Right cardiac atrium (tissue), 5 donors: ENCODE data around the gene PDE3A. TPM values are rescaled to one million over a fixed set of nuclear protein-coding genes. Genes with fewer than 3 reads are reported as not detected.

Source experiments
- ATAC-seq, 2 donors: fragments of 200-7000 bp; cut with Tn5 transposase; one replicate each; pipeline versions ENCODE4 v1.8.0 to v1.9.1; 2020; ENCODE audit warnings: moderate library complexity in 2 of 2, mild to moderate bottlenecking in 1 of 2
- DNase-seq, 3 donors: peaks; one replicate each; pipeline ENCODE4 v3.0.0-alpha.2; 2020
- H3K27ac ChIP-seq: one replicate; pipeline ENCODE4 v1.5.1; 2013; ENCODE audit warnings: mild to moderate bottlenecking, low read length, control low read depth, moderate library complexity
- H3K27me3 ChIP-seq: one replicate; pipeline ENCODE4 v1.6.1; 2013; ENCODE audit not compliant: control insufficient read depth, insufficient read depth
- H3K4me1 ChIP-seq: one replicate; pipeline ENCODE4 v1.6.1; 2013; ENCODE audit warnings: low read length; ENCODE audit not compliant: control insufficient read depth, insufficient read depth
- H3K4me3 ChIP-seq: one replicate; pipeline ENCODE4 v1.5.1; 2013; ENCODE audit warnings: low read length, control low read depth
- H3K9me3 ChIP-seq: one replicate; pipeline ENCODE4 v1.6.1; 2013; ENCODE audit warnings: low read length; ENCODE audit not compliant: control insufficient read depth
- WGBS: extraction: QIAGEN DNeasy Blood & Tissue Kit; methylation state at CpG from one replicate; pipeline ENCODE4 v1.1.7; 2013; 5-methylcytosine and 5-hydroxymethylcytosine counted together
- intact Hi-C, 4 donors: fragments of 100-400 bp; cut with DNase I; formaldehyde crosslinking; loops; one replicate each; pipeline versions ENCODE4 v1.11.0 to v1.14.0; 2022 to 2023
- polyA plus RNA-seq: library from polyadenylated mRNA; stranded (reverse); fragments of 200-250 nt; gene quantifications from one replicate; pipeline ENCODE4 v1.2.3, GENCODE V29; 2013
- total RNA-seq, 4 donors: library from RNA; stranded (reverse); fragmentation: NEBNext Ultra II Directional; extraction: Animal tissue kit (Norgen Biotek cat#: 25700); gene quantifications; one replicate each; pipeline ENCODE4 v1.2.1, GENCODE V29; 2021
- donor health status: healthy with polysubstance abuse.
- donor health status: DM: no; HTN: yes; CAD: no.
- donor health status: DM: no; HTN: no; CAD: no.
- donor health status: DM: no; HTN: yes; CAD: no; lungs with severe emphysema.
- donor health status: DM: yes; HTN: yes; CAD: no.

Gene PDE3A
- total and polyA plus RNA-seq, 5 donors, result 29.9 to 156 (median 99.7) TPM

- no peaks in the 10 kb centered on the region for H3K4me1 ChIP-seq
- ATAC-seq (peak; percentile 71 to 87), DNase-seq (peak; percentile 19 to 50 (median 37))
- no peak overlapping the region for H3K27ac ChIP-seq
- intact Hi-C loops, result no loop called here
- H3K4me3 ChIP-seq, result no peak overlapping the region
- H3K9me3 ChIP-seq, result no peaks in the 10 kb centered on the region
- WGBS, result 67% methylated on average over 6 of the region's 6 CpGs
- H3K27me3 ChIP-seq, result no peaks in the 10 kb centered on the region
These were observed 27.6 kb downstream of the PDE3A start for GRCh38 chr12:20395791-20396550.

- 40% methylated on average over 2 of the region's 2 CpGs for WGBS
- Histone ChIP-seq H3K4me3 (no peak overlapping the region), H3K4me1 (no peaks in the 10 kb centered on the region), H3K27me3 (no peaks in the 10 kb centered on the region), H3K27ac (no peak overlapping the region), H3K9me3 (no peaks in the 10 kb centered on the region)
- intact Hi-C loops, result no loop called here
- no peak for DNase-seq
- ATAC-seq, result no peak
These were observed 30.3 kb downstream of the PDE3A start for GRCh38 chr12:20398686-20399085.

GRCh38 chr12:20400003-20400402, 31.7 kb downstream of the PDE3A start:
- no peak for DNase-seq
- Histone ChIP-seq H3K4me1 (no peaks in the 10 kb centered on the region), H3K4me3 (no peak overlapping the region), H3K9me3 (no peaks in the 10 kb centered on the region), H3K27ac (no peak overlapping the region), H3K27me3 (no peaks in the 10 kb centered on the region)
- no peak for ATAC-seq
- intact Hi-C loops, result no loop called here
- 70% methylated on average over 6 of the region's 6 CpGs for WGBS

- intact Hi-C loops, result no loop called here
- WGBS, result 65% methylated on average over 2 of the region's 2 CpGs
- no peak overlapping the region for H3K4me3 ChIP-seq
- H3K4me1 ChIP-seq, result no peaks in the 10 kb centered on the region
- DNase-seq, result no peak
- H3K9me3 ChIP-seq, result no peaks in the 10 kb centered on the region
- H3K27me3 ChIP-seq, result no peaks in the 10 kb centered on the region
- H3K27ac ChIP-seq, result no peak overlapping the region
- no peak for ATAC-seq
These were observed 34.9 kb downstream of the PDE3A start for GRCh38 chr12:20403230-20403629.

- 58% methylated on average over 6 of the region's 6 CpGs for WGBS
- Histone ChIP-seq H3K4me1 (no peaks in the 10 kb centered on the region), H3K4me3 (no peak overlapping the region), H3K27me3 (no peaks in the 10 kb centered on the region), H3K9me3 (no peaks in the 10 kb centered on the region), H3K27ac (no peak overlapping the region)
- ATAC-seq, result peak in 1 of 2 donors; percentile 50
- intact Hi-C loops, result no loop called here
- peak; percentile 28 to 70 (median 49) for DNase-seq
These were observed 36.4 kb downstream of the PDE3A start for GRCh38 chr12:20404576-20405346.

- H3K4me1 ChIP-seq, result peaks cover 4% of the 10 kb centered on the region
- no peaks in the 10 kb centered on the region for H3K27me3 ChIP-seq
- WGBS, result 53% methylated on average over 2 of the region's 2 CpGs
- H3K9me3 ChIP-seq, result no peaks in the 10 kb centered on the region
- H3K27ac ChIP-seq, result no peak overlapping the region
- DNase-seq (no peak), ATAC-seq (peak in 1 of 2 donors; percentile 34)
- no peak overlapping the region for H3K4me3 ChIP-seq
- intact Hi-C loops, result no loop called here
These were observed 41.5 kb downstream of the PDE3A start for GRCh38 chr12:20409607-20410377.

GRCh38 chr12:20410734-20411133, 42.4 kb downstream of the PDE3A start:
- Histone ChIP-seq H3K4me1 (peaks cover 9% of the 10 kb centered on the region), H3K27ac (no peak overlapping the region), H3K9me3 (no peaks in the 10 kb centered on the region), H3K4me3 (no peak overlapping the region), H3K27me3 (no peaks in the 10 kb centered on the region)
- ATAC-seq (no peak), DNase-seq (no peak)
- 37% methylated on average over 1 of the region's 1 CpG for WGBS
- intact Hi-C loops, result no loop called here

- no peak overlapping the region for H3K27ac ChIP-seq
- H3K27me3 ChIP-seq, result no peaks in the 10 kb centered on the region
- ATAC-seq (no peak), DNase-seq (no peak)
- intact Hi-C loops, result no loop called here
- H3K9me3 ChIP-seq, result no peaks in the 10 kb centered on the region
- no peak overlapping the region for H3K4me3 ChIP-seq
- 79% methylated on average over 3 of the region's 3 CpGs for WGBS
- peaks cover 9% of the 10 kb centered on the region for H3K4me1 ChIP-seq
These were observed 43.0 kb downstream of the PDE3A start for GRCh38 chr12:20411345-20411744.

- ATAC-seq (peak; percentile 78 to 80), DNase-seq (peak; percentile 23 to 60 (median 50))
- no peaks in the 10 kb centered on the region for H3K27me3 ChIP-seq
- 1% methylated on average over 4 of the region's 4 CpGs for WGBS
- H3K4me3 ChIP-seq, result no peak overlapping the region
- intact Hi-C loops, result no loop called here
- no peaks in the 10 kb centered on the region for H3K9me3 ChIP-seq
- H3K4me1 ChIP-seq, result peaks cover 8% of the 10 kb centered on the region
- H3K27ac ChIP-seq, result no peak overlapping the region
These were observed 46.7 kb downstream of the PDE3A start for GRCh38 chr12:20415028-20415427.

GRCh38 chr12:20415641-20416040, 47.3 kb downstream of the PDE3A start:
- peaks cover 11% of the 10 kb centered on the region for H3K4me1 ChIP-seq
- no peak overlapping the region for H3K4me3 ChIP-seq
- ATAC-seq (peak; percentile 62 to 76), DNase-seq (peak in 2 of 3 donors; percentile 17 to 52)
- no peak overlapping the region for H3K27ac ChIP-seq
- H3K27me3 ChIP-seq, result no peaks in the 10 kb centered on the region
- no peaks in the 10 kb centered on the region for H3K9me3 ChIP-seq
- intact Hi-C loops, result no loop called here
- WGBS, result 48% methylated on average over 6 of the region's 6 CpGs

- Histone ChIP-seq H3K27me3 (no peaks in the 10 kb centered on the region), H3K4me3 (no peak overlapping the region), H3K9me3 (no peaks in the 10 kb centered on the region), H3K27ac (peak overlapping the region; percentile 57), H3K4me1 (peaks cover 6% of the 10 kb centered on the region)
- DNase-seq, result no peak
- WGBS, result 80% methylated on average over 6 of the region's 6 CpGs
- intact Hi-C loops, result no loop called here
- ATAC-seq, result no peak
These were observed 52.2 kb downstream of the PDE3A start for GRCh38 chr12:20420557-20420956.
